Mesenchymal stem cell (in vitro differentiated cells and primary cell): ENCODE results near the gene ZNF627.

Experiments
- DNase-seq: peaks from one replicate; pipeline ENCODE4 v3.0.0-alpha.2; 2013
- H2AFZ ChIP-seq: one replicate; pipeline ENCODE4 v1.6.1; 2013; ENCODE audit warnings: low read depth, mild to moderate bottlenecking, control low read depth, inconsistent platforms, low read length, moderate library complexity
- H2AK5ac ChIP-seq: 2 replicates; pipeline ENCODE4 v1.6.1; 2013; ENCODE audit warnings: low read length, moderate library complexity, mild to moderate bottlenecking, inconsistent platforms; ENCODE audit not compliant: severe bottlenecking
- H2BK120ac ChIP-seq: one replicate; pipeline ENCODE4 v1.6.1; 2013; ENCODE audit warnings: low read depth, mild to moderate bottlenecking, inconsistent platforms, low read length, moderate library complexity
- H2BK12ac ChIP-seq, 2 experiments: one replicate each; pipeline ENCODE4 v1.6.1; 2013; ENCODE audit warnings: inconsistent platforms in 2 of 2, low read length in 2 of 2, mild to moderate bottlenecking in 2 of 2, moderate library complexity in 2 of 2, control low read depth in 1 of 2
- H2BK15ac ChIP-seq: one replicate; pipeline ENCODE4 v1.6.1; 2013; ENCODE audit warnings: mild to moderate bottlenecking, low read depth, inconsistent platforms; ENCODE audit not compliant: poor library complexity, severe bottlenecking
- H2BK5ac ChIP-seq: 2 replicates; pipeline ENCODE4 v1.6.1; 2013; ENCODE audit warnings: low read depth, mild to moderate bottlenecking, low read length, control low read depth, inconsistent platforms; ENCODE audit not compliant: poor library complexity, severe bottlenecking
- H3K14ac ChIP-seq, 2 experiments: one replicate each; pipeline ENCODE4 v1.6.1; 2013; ENCODE audit warnings: inconsistent platforms in 2 of 2, low read length in 2 of 2, control low read depth in 1 of 2, mild to moderate bottlenecking in 1 of 2, moderate library complexity in 1 of 2
- H3K18ac ChIP-seq, 2 experiments: one replicate each; pipeline ENCODE4 v1.6.1; 2013; ENCODE audit warnings: inconsistent platforms in 2 of 2, low read length in 2 of 2, control low read depth in 1 of 2, low read depth in 1 of 2, mild to moderate bottlenecking in 1 of 2
- H3K23ac ChIP-seq, 2 experiments: one replicate each; pipeline ENCODE4 v1.6.1; 2013; ENCODE audit warnings: inconsistent platforms in 2 of 2, low read length in 2 of 2, mild to moderate bottlenecking in 2 of 2, moderate library complexity in 2 of 2, control low read depth in 1 of 2
- H3K27ac ChIP-seq: 2 replicates; pipeline ENCODE4 v1.5.1; 2013; ENCODE audit warnings: mild to moderate bottlenecking, moderate library complexity, low read length, control low read depth, inconsistent platforms; ENCODE audit not compliant: poor library complexity, severe bottlenecking
- H3K27me3 ChIP-seq, 2 experiments: 2 replicates each; pipeline versions ENCODE4 v1.6.1 to v1.7.0; 2013; ENCODE audit warnings: low read length in 2 of 2, mild to moderate bottlenecking in 2 of 2, moderate library complexity in 2 of 2, control low read depth in 1 of 2, inconsistent platforms in 1 of 2; ENCODE audit not compliant: control insufficient read depth in 1 of 2, insufficient read depth in 1 of 2
- H3K36me3 ChIP-seq, 2 experiments: 2 replicates each; pipeline versions ENCODE4 v1.6.1 to v1.7.0; 2013; ENCODE audit warnings: low read length in 2 of 2, control low read depth in 1 of 2, inconsistent platforms in 1 of 2, low read depth in 1 of 2, mild to moderate bottlenecking in 1 of 2; ENCODE audit not compliant: insufficient read depth in 2 of 2, control insufficient read depth in 1 of 2
- H3K4ac ChIP-seq, 2 experiments: one replicate each; pipeline ENCODE4 v1.6.1; 2013; ENCODE audit warnings: inconsistent platforms in 2 of 2, low read length in 2 of 2, mild to moderate bottlenecking in 2 of 2, moderate library complexity in 2 of 2, control low read depth in 1 of 2, low read depth in 1 of 2
- H3K4me1 ChIP-seq: 2 replicates; pipeline ENCODE4 v1.6.1; 2013; ENCODE audit warnings: low read depth, low read length, control low read depth; ENCODE audit not compliant: control insufficient read depth, insufficient read depth
- H3K4me2 ChIP-seq: 2 replicates; pipeline ENCODE4 v1.6.1; 2013; ENCODE audit warnings: low read length, mild to moderate bottlenecking, inconsistent platforms; ENCODE audit not compliant: poor library complexity, severe bottlenecking
- H3K4me3 ChIP-seq, 2 experiments: 2 replicates each; pipeline versions ENCODE4 v1.5.1 to v1.7.0; 2013; ENCODE audit warnings: low read length in 2 of 2, mild to moderate bottlenecking in 2 of 2, control low read depth in 1 of 2, low read depth in 1 of 2; ENCODE audit not compliant: insufficient read depth in 1 of 2
- H3K79me1 ChIP-seq: replicated peaks from 2 replicates; pipeline ENCODE4 v1.6.1; 2013; ENCODE audit warnings: mild to moderate bottlenecking, control low read depth, low read length, inconsistent platforms; ENCODE audit not compliant: poor library complexity, severe bottlenecking
- H3K9ac ChIP-seq: 2 replicates; pipeline ENCODE4 v1.7.0; 2013; ENCODE audit warnings: mild to moderate bottlenecking, low read length, moderate library complexity
- H3K9me3 ChIP-seq: 2 replicates; pipeline ENCODE4 v1.7.0; 2013; ENCODE audit warnings: mild to moderate bottlenecking, low read length; ENCODE audit not compliant: control insufficient read depth
- H4K8ac ChIP-seq: one replicate; pipeline ENCODE4 v1.6.1; 2013; ENCODE audit warnings: inconsistent platforms, mild to moderate bottlenecking, low read length, moderate library complexity
- H4K91ac ChIP-seq: one replicate; pipeline ENCODE4 v1.6.1; 2013; ENCODE audit warnings: mild to moderate bottlenecking, low read length, inconsistent platforms
- WGBS: methylation state at CpG from one replicate; pipeline ENCODE4 v1.1.7; 2013; ENCODE audit warnings: mixed read lengths; 5-methylcytosine and 5-hydroxymethylcytosine counted together

Gene ZNF627

DNA sequence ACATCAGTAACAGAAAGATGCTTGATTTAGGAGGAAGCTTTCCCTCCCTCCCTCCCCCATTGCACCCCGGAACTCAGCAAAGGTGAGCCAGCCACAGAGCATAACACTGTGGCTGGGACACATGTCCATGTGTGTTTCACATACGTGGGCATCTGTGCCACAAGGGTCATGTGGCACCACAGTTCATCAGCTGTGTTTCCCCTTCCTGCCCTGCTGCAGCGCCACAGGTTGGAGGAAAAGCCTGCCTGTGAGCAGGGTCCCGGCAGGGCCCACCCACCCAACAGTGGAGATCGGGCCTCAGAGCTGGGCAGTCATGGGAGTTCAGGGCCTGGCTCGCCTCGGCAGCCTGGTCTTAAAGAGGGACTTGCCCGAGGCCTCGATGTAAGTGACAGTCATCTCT, 22.6 kb upstream of the ZNF627 start:
- no peak overlapping the region for H2BK12ac ChIP-seq
- H2BK5ac ChIP-seq, result no peak overlapping the region
- H3K27me3 ChIP-seq, result peaks cover 6 to 13% of the 10 kb centered on the region in 2 experiments
- H3K9ac ChIP-seq, result no peak overlapping the region
- H3K23ac ChIP-seq, result no peak overlapping the region
- no peak overlapping the region for H3K4me2 ChIP-seq
- no peak overlapping the region for H3K18ac ChIP-seq
- no peak overlapping the region for H2AFZ ChIP-seq
- no peak overlapping the region for H2AK5ac ChIP-seq
- H3K36me3 ChIP-seq, result no peaks in the 10 kb centered on the region
- H3K79me1 ChIP-seq, result no peaks in the 10 kb centered on the region
- no peak overlapping the region for H2BK120ac ChIP-seq
- no peak for DNase-seq
- H3K27ac ChIP-seq, result no peak overlapping the region
- H2BK15ac ChIP-seq, result no peak overlapping the region
- H3K4me3 ChIP-seq, result no peak overlapping the region
- no peak overlapping the region for H4K8ac ChIP-seq
- H3K4ac ChIP-seq, result no peak overlapping the region
- H3K4me1 ChIP-seq, result peaks cover 10% of the 10 kb centered on the region
- no peaks in the 10 kb centered on the region for H3K9me3 ChIP-seq
- H4K91ac ChIP-seq, result no peak overlapping the region
- WGBS, result 85% methylated on average over 9 of the region's 9 CpGs
- no peak overlapping the region for H3K14ac ChIP-seq

- H2BK12ac ChIP-seq, result no peak overlapping the region
- H3K4me1 ChIP-seq, result peaks cover 10% of the 10 kb centered on the region
- H3K36me3 ChIP-seq, result no peaks in the 10 kb centered on the region
- peaks cover 6 to 13% of the 10 kb centered on the region in 2 experiments for H3K27me3 ChIP-seq
- no peak overlapping the region for H2AFZ ChIP-seq
- H2BK5ac ChIP-seq, result no peak overlapping the region
- H3K18ac ChIP-seq, result peak overlapping the region in 1 of 2 experiments; percentile 18
- H3K79me1 ChIP-seq, result no peaks in the 10 kb centered on the region
- no peak overlapping the region for H3K23ac ChIP-seq
- DNase-seq, result no peak
- no peak overlapping the region for H2BK120ac ChIP-seq
- peak overlapping the region; percentile 29 for H4K8ac ChIP-seq
- no peak overlapping the region for H3K4ac ChIP-seq
- no peak overlapping the region for H3K4me3 ChIP-seq
- no peak overlapping the region for H3K27ac ChIP-seq
- H2BK15ac ChIP-seq, result no peak overlapping the region
- no peak overlapping the region for H3K4me2 ChIP-seq
- 92% methylated on average over 15 of the region's 15 CpGs for WGBS
- no peak overlapping the region for H2AK5ac ChIP-seq
- H4K91ac ChIP-seq, result peak overlapping the region; percentile 31
- H3K9ac ChIP-seq, result no peak overlapping the region
- no peak overlapping the region for H3K14ac ChIP-seq
- no peaks in the 10 kb centered on the region for H3K9me3 ChIP-seq
Measured at GRCh38 chr19:11576227-11576626, 21.1 kb upstream of the ZNF627 start.

- Histone ChIP-seq H3K18ac (peak within 1 kb of the TSS; percentile 51 to 89), H4K8ac (peak within 1 kb of the TSS; percentile 87), H3K4me3 (peak within 1 kb of the TSS in 1 of 2 experiments; percentile 58), H3K9me3 (no peaks in the 10 kb centered on the region), H3K14ac (no peak within 1 kb of the TSS), H2AFZ (peak within 1 kb of the TSS; percentile 29), H2BK15ac (no peak within 1 kb of the TSS), H4K91ac (peak within 1 kb of the TSS; percentile 97), H3K9ac (no peak within 1 kb of the TSS), H2BK5ac (no peak within 1 kb of the TSS), H3K23ac (no peak within 1 kb of the TSS), H3K4me1 (peaks cover 10% of the 10 kb centered on the region), H3K27ac (no peak within 1 kb of the TSS), H3K4me2 (no peak within 1 kb of the TSS), H2AK5ac (no peak within 1 kb of the TSS), H3K4ac (peak within 1 kb of the TSS; percentile 33 to 64), H2BK120ac (peak within 1 kb of the TSS; percentile 68), H3K27me3 (peaks cover 6 to 13% of the 10 kb centered on the region in 2 experiments), H3K79me1 (no peaks in the 10 kb centered on the region), H2BK12ac (peak within 1 kb of the TSS in 1 of 2 experiments; percentile 94), H3K36me3 (no peaks in the 10 kb centered on the region)
- DNase-seq, result peak; percentile 37
- 69% methylated on average over 17 of the region's 18 CpGs for WGBS
Measured at GRCh38 chr19:11577451-11578257, 19.6 kb upstream of the ZNF627 start, which contains the start of gene ACP5. ACP5 (minus strand) TSS chr19:11577645; CDS start chr19:11577317, 328 bp downstream.

GRCh38 chr19:11578258-11579142, 18.8 kb upstream of the ZNF627 start:
- Histone ChIP-seq H3K4me2 (no peak overlapping the region), H3K27ac (no peak overlapping the region), H4K91ac (peak overlapping the region; percentile 83), H3K14ac (no peak overlapping the region), H2BK120ac (no peak overlapping the region), H2BK5ac (no peak overlapping the region), H2BK15ac (no peak overlapping the region), H3K4me1 (peaks cover 10% of the 10 kb centered on the region), H3K9me3 (no peaks in the 10 kb centered on the region), H3K27me3 (peaks cover 6 to 13% of the 10 kb centered on the region in 2 experiments), H3K23ac (no peak overlapping the region), H3K4ac (peak overlapping the region in 1 of 2 experiments; percentile 64), H3K79me1 (no peaks in the 10 kb centered on the region), H3K4me3 (peak overlapping the region in 1 of 2 experiments; percentile 58), H3K36me3 (no peaks in the 10 kb centered on the region), H2BK12ac (peak overlapping the region in 1 of 2 experiments; percentile 94), H2AFZ (no peak overlapping the region), H3K18ac (peak overlapping the region in 1 of 2 experiments; percentile 62), H3K9ac (no peak overlapping the region), H2AK5ac (no peak overlapping the region), H4K8ac (peak overlapping the region; percentile 77)
- peak; percentile 33 for DNase-seq
- 30% methylated on average over 61 of the region's 62 CpGs for WGBS
